Upper lobe of left lung (tissue), 6 donors: ENCODE data around the gene DERL3. TPM values are rescaled to one million over a fixed set of nuclear protein-coding genes. Genes with fewer than 3 reads are reported as not detected.

ENCODE experiments used
- ATAC-seq, 2 donors: fragments of 200-7000 bp; cut with Tn5 transposase; one replicate each; pipeline ENCODE4 v1.9.1; 2022; ENCODE audit warnings: mild to moderate bottlenecking in 2 of 2, moderate library complexity in 2 of 2; ENCODE audit not compliant: low FRiP score in 2 of 2
- DNase-seq, 2 donors: peaks; one replicate each; pipeline ENCODE4 v3.0.0-alpha.2; 2019 to 2020
- H3K27ac ChIP-seq, 4 donors: fragments of 200-600 bp; sonication (generic); one replicate each; pipeline ENCODE4 v1.5.1; 2016 to 2019
- H3K27me3 ChIP-seq, 4 donors: fragments of 200-600 bp; sonication (generic); one replicate each; pipeline ENCODE4 v1.5.1; 2017 to 2019
- H3K36me3 ChIP-seq, 4 donors: fragments of 200-600 bp; sonication (generic); one replicate each; pipeline ENCODE4 v1.5.1; 2016 to 2019
- H3K4me1 ChIP-seq, 4 donors: fragments of 200-600 bp; sonication (generic); one replicate each; pipeline ENCODE4 v1.5.1; 2018 to 2019
- H3K4me3 ChIP-seq, 4 donors: fragments of 200-600 bp; sonication (generic); one replicate each; pipeline ENCODE4 v1.5.1; 2017 to 2019; ENCODE audit warnings: mild to moderate bottlenecking in 2 of 4, moderate library complexity in 1 of 4
- H3K9me3 ChIP-seq, 4 donors: fragments of 200-600 bp; sonication (generic); one replicate each; pipeline ENCODE4 v1.5.1; 2018 to 2019
- CTCF ChIP-seq, 6 experiments: fragments of 450-650 bp in 4 of 6; fragments of 200-600 bp in 2 of 6; sonication (generic) in 2 of 6; IDR thresholded peaks; one replicate each; pipeline ENCODE4 v1.5.1; 2016 to 2019; ENCODE audit warnings: antibody characterized with exemption in 6 of 6
- EP300 ChIP-seq, 4 donors: sonication (generic); formaldehyde crosslinking; IDR thresholded peaks; one replicate each; pipeline ENCODE4 v1.5.1; 2017; ENCODE audit warnings: antibody characterized with exemption in 4 of 4, control low read depth in 2 of 4
- POLR2A ChIP-seq, 4 donors: fragments of 450-650 bp; IDR thresholded peaks; one replicate each; pipeline ENCODE4 v1.5.1; 2016 to 2017; ENCODE audit warnings: antibody characterized with exemption in 4 of 4, mild to moderate bottlenecking in 2 of 4
- POLR2AphosphoS5 ChIP-seq, 2 donors: sonication (generic); formaldehyde crosslinking; IDR thresholded peaks; one replicate each; pipeline ENCODE4 v1.5.1; 2017; ENCODE audit warnings: antibody characterized with exemption in 2 of 2
- WGBS, 2 donors: methylation state at CpG; one replicate each; pipeline ENCODE4 v1.1.5; 2017 to 2018; 5-methylcytosine and 5-hydroxymethylcytosine counted together
- total RNA-seq, 6 donors: library from RNA; depleted of rRNA in 4 of 6; stranded (reverse); fragments of >200 nt in 4 of 6; gene quantifications; one replicate each; pipeline versions ENCODE4 v1.1.0 to v1.2.1, GENCODE V29; 2016 to 2021
- donor health status: DM: no; HTN: no; CAD: no; lungs with moderate emphysema.
- donor health status: DM: no; HTN: yes; CAD: no; lungs with severe emphysema.

Gene DERL3
- total RNA-seq, 6 donors from 2014 or later, result 1.9 to 14.8 (median 5.5) TPM

GRCh38 chr22:23837496-23837859 is 1.3 kb downstream of the DERL3 start:
- DNase-seq (no peak), ATAC-seq (no peak)
- TF ChIP-seq EP300 (IDR thresholded peaks at IDR 0.05) (no peak), CTCF (IDR thresholded peaks at IDR 0.05) (no peak), POLR2A (IDR thresholded peaks at IDR 0.05) (no peak), POLR2AphosphoS5 (IDR thresholded peaks at IDR 0.05) (no peak)
- Histone ChIP-seq H3K4me1 (peaks cover 16 to 23% (median 17%) of the 10 kb centered on the region in 4 donors), H3K27ac (no peak overlapping the region), H3K9me3 (no peaks in the 10 kb centered on the region), H3K4me3 (no peak overlapping the region), H3K27me3 (no peaks in the 10 kb centered on the region), H3K36me3 (peaks cover 0 to 35% (median 31%) of the 10 kb centered on the region in 4 donors)
- whole genome bisulfite sequencing, 2 donors, result 82 to 94% methylated on average over 11 to 12 of the region's 12 CpGs

- Histone ChIP-seq H3K27me3 (no peaks in the 10 kb centered on the region), H3K27ac (no peak overlapping the region), H3K4me3 (no peak overlapping the region), H3K36me3 (peaks cover 0 to 41% (median 32%) of the 10 kb centered on the region in 4 donors), H3K4me1 (peaks cover 16 to 23% (median 17%) of the 10 kb centered on the region in 4 donors), H3K9me3 (no peaks in the 10 kb centered on the region)
- ATAC-seq (no peak), DNase-seq (no peak)
- WGBS, 2 donors, result 76 to 85% methylated on average over 5 to 11 of the region's 12 CpGs
- TF ChIP-seq CTCF (IDR thresholded peaks at IDR 0.05) (no peak), POLR2A (IDR thresholded peaks at IDR 0.05) (no peak), EP300 (IDR thresholded peaks at IDR 0.05) (no peak), POLR2AphosphoS5 (IDR thresholded peaks at IDR 0.05) (no peak)
These were observed 1.9 kb downstream of the DERL3 start for GRCh38 chr22:23836692-23837495.

- Histone ChIP-seq H3K27ac (no peak overlapping the region), H3K9me3 (no peaks in the 10 kb centered on the region), H3K36me3 (peaks cover 0 to 47% (median 36%) of the 10 kb centered on the region in 4 donors), H3K4me3 (no peak overlapping the region), H3K27me3 (no peaks in the 10 kb centered on the region), H3K4me1 (peaks cover 16 to 23% (median 17%) of the 10 kb centered on the region in 4 donors)
- TF ChIP-seq EP300 (IDR thresholded peaks at IDR 0.05), result no peak
- no peak for TF ChIP-seq CTCF (IDR thresholded peaks at IDR 0.05)
- TF ChIP-seq POLR2A (IDR thresholded peaks at IDR 0.05), result no peak
- no peak for TF ChIP-seq POLR2AphosphoS5 (IDR thresholded peaks at IDR 0.05)
- DNase-seq (no peak), ATAC-seq (no peak)
- WGBS, 2 donors, result 88% methylated on average over 4 of the region's 5 CpGs; no CpG with 5 or more reads in 1 of the 2 donors
These were observed 2.5 kb downstream of the DERL3 start for GRCh38 chr22:23836281-23836680.

- Histone ChIP-seq H3K27me3 (no peaks in the 10 kb centered on the region), H3K9me3 (no peaks in the 10 kb centered on the region), H3K4me1 (peaks cover 16 to 23% (median 17%) of the 10 kb centered on the region in 4 donors), H3K36me3 (peaks cover 0 to 54% (median 41%) of the 10 kb centered on the region in 4 donors), H3K4me3 (no peak overlapping the region), H3K27ac (no peak overlapping the region)
- DNase-seq (no peak), ATAC-seq (no peak)
- WGBS, 2 donors, result 71 to 73% methylated on average over 6 to 10 of the region's 11 CpGs
- TF ChIP-seq POLR2A (IDR thresholded peaks at IDR 0.05) (no peak), CTCF (IDR thresholded peaks at IDR 0.05) (no peak), POLR2AphosphoS5 (IDR thresholded peaks at IDR 0.05) (no peak), EP300 (IDR thresholded peaks at IDR 0.05) (no peak)
These were observed 3.2 kb downstream of the DERL3 start for GRCh38 chr22:23835484-23836144.
